ENCODE results near the gene PRPF19. TPM values are rescaled to one million over a fixed set of nuclear protein-coding genes. Genes with fewer than 3 reads are reported as not detected.

Gene PRPF19
- total and polyA plus RNA-seq, 9 of the 15 experiments (the other 6 are each of a cell fraction or from before 2014, with no cell fraction given): 9.4 to 212 (median 73.2) TPM

DNA sequence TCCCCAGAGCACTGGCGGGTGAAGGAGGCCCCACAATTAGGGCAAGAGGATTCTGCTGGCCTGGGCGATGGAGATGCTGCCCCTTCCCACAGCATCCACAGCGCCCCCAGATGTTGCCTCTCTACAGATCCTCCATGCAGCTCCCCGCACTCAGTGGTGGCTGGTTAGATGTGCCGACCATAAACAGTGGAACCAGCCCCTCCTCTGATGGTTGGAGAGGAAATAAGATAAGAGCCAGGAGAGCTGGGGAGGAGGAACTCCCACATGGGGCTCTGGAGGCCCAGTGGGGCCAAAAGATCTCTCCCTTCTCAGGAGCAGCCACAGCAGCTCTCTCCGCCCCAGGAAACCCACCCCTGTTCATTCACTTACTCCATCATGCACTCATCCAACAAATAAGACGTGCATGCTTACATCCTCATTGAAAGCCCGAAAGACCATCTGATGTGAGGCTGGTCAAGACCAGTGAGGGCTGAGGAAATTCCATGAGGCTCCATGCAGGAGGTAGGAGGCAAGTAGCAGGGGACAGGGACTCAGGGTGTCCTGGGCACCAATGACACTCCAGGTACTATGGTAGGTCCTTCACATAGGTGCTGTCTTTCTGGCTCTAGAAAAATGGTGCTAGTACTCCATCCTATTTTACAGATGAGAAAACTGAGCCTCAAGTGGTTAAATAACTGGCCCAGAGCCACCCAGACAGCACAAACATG lies 52.1 kb downstream of the PRPF19 start (continued):
- TF ChIP-seq, protein P1, sequence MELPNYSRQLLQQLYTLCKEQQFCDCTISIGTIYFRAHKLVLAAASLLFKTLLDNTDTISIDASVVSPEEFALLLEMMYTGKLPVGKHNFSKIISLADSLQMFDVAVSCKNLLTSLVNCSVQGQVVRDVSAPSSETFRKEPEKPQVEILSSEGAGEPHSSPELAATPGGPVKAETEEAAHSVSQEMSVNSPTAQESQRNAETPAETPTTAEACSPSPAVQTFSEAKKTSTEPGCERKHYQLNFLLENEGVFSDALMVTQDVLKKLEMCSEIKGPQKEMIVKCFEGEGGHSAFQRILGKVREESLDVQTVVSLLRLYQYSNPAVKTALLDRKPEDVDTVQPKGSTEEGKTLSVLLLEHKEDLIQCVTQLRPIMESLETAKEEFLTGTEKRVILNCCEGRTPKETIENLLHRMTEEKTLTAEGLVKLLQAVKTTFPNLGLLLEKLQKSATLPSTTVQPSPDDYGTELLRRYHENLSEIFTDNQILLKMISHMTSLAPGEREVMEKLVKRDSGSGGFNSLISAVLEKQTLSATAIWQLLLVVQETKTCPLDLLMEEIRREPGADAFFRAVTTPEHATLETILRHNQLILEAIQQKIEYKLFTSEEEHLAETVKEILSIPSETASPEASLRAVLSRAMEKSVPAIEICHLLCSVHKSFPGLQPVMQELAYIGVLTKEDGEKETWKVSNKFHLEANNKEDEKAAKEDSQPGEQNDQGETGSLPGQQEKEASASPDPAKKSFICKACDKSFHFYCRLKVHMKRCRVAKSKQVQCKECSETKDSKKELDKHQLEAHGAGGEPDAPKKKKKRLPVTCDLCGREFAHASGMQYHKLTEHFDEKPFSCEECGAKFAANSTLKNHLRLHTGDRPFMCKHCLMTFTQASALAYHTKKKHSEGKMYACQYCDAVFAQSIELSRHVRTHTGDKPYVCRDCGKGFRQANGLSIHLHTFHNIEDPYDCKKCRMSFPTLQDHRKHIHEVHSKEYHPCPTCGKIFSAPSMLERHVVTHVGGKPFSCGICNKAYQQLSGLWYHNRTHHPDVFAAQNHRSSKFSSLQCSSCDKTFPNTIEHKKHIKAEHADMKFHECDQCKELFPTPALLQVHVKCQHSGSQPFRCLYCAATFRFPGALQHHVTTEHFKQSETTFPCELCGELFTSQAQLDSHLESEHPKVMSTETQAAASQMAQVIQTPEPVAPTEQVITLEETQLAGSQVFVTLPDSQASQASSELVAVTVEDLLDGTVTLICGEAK (IDR thresholded peaks at IDR 0.05): no peak
- TF ChIP-seq, protein P1 (CRISPR knock-in tag; IDR thresholded peaks at IDR 0.05): no peak
- TF ChIP-seq SRSF9 (IDR thresholded peaks at IDR 0.05; ENCODE audit: borderline replicate concordance, low read depth, low read length) (no peak), RBFOX2 (IDR thresholded peaks at IDR 0.05; ENCODE audit: low read depth, low read length) (peak; percentile 30; the same call in 1 of the 2 replicates), RBM34 (IDR thresholded peaks at IDR 0.05; ENCODE audit: borderline replicate concordance, insufficient read depth, low read length) (no peak), PML (IDR thresholded peaks at IDR 0.05; ENCODE audit: low read length) (no peak), CHD4 (IDR thresholded peaks at IDR 0.05; ENCODE audit: insufficient read depth, insufficient replicate concordance, low read depth, low read length, poor library complexity, severe bottlenecking) (peak; percentile 46), PHF21A (IDR thresholded peaks at IDR 0.05; ENCODE audit: borderline replicate concordance, low read depth) (0 out of 2 replicates have a peak, but pooled peaks have one; percentile 55), TRIM28 (IDR thresholded peaks at IDR 0.05) (no peak), ZNF449 (CRISPR knock-in tag; IDR thresholded peaks at IDR 0.05) (no peak), TCFL5 (CRISPR knock-in tag; conservative IDR thresholded peaks at IDR 0.05) (no peak), ZKSCAN8 (CRISPR knock-in tag; IDR thresholded peaks at IDR 0.05) (no peak), EGR1 (conservative IDR thresholded peaks at IDR 0.05) (peak; percentile 93), ZNF584 (CRISPR knock-in tag; IDR thresholded peaks at IDR 0.05; ENCODE audit: low read depth) (no peak), KLF6 (CRISPR knock-in tag; IDR thresholded peaks at IDR 0.05; ENCODE audit: borderline replicate concordance) (no peak)
- TF ChIP-seq, protein P2, sequence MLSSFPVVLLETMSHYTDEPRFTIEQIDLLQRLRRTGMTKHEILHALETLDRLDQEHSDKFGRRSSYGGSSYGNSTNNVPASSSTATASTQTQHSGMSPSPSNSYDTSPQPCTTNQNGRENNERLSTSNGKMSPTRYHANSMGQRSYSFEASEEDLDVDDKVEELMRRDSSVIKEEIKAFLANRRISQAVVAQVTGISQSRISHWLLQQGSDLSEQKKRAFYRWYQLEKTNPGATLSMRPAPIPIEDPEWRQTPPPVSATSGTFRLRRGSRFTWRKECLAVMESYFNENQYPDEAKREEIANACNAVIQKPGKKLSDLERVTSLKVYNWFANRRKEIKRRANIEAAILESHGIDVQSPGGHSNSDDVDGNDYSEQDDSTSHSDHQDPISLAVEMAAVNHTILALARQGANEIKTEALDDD (IDR thresholded peaks at IDR 0.05): peak; percentile 72; the same call in 1 of the 2 replicates
